ENCODE results near the gene TENT5C.

Gene TENT5C

DNA sequence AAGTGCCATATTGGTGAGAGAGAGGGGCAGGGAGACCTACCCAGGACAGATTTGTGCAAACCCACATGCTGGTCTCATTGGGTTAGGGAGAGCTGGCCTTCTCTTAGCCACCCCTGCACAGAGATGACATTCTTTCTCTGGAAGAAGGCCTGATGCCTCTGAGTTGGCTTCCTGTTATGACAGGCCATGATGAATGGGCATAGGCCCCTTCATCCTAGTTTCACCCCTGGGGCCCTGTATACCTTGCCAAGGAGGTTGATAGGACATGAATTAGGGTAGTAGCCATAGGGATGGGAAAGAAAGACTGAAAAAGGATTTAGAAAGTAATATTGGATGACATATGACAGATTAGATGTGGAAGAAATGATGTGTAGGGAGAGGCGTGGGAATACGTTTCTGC lies 46.6 kb downstream of the TENT5C start:
- Mint-ChIP-seq H3K4me3 (no peak overlapping the region), H3K27ac (no peak overlapping the region), H3K27me3 (peaks cover 51% of the 10 kb centered on the region), H3K4me1 (peaks cover 66% of the 10 kb centered on the region), H3K9me3 (no peaks in the 10 kb centered on the region), H3K36me3 (ENCODE audit: low read depth) (no peaks in the 10 kb centered on the region)
- DNase-seq, result no peak
- no peak for ATAC-seq

DNA sequence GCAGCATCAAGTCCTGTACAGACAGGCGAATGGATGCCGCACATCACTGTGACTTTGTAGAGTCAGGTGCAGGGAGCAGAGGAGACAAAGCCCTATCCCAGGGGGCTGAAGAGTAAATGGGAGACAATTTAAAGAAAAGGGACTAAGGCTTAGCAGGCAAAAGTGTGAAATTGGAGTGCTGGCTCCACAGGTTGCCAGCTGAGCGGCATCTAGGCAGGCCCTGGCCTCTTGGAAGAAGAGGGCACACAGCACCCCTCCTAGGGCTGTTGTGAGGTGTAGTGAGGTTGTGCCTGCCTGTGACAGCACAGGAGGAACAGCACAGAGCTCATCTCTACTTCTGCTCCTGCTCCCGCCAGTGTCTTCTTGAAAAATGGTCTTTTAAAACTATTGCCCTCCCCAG lies 47.3 kb downstream of the TENT5C start:
- DNase-seq, result no peak
- peaks cover 70% of the 10 kb centered on the region for H3K4me1 Mint-ChIP-seq
- ATAC-seq, result no peak
- no peaks in the 10 kb centered on the region for H3K36me3 Mint-ChIP-seq (ENCODE audit: low read depth)
- H3K4me3 Mint-ChIP-seq, result no peak overlapping the region
- H3K27me3 Mint-ChIP-seq, result peaks cover 54% of the 10 kb centered on the region
- H3K27ac Mint-ChIP-seq, result no peak overlapping the region
- no peaks in the 10 kb centered on the region for H3K9me3 Mint-ChIP-seq

DNA sequence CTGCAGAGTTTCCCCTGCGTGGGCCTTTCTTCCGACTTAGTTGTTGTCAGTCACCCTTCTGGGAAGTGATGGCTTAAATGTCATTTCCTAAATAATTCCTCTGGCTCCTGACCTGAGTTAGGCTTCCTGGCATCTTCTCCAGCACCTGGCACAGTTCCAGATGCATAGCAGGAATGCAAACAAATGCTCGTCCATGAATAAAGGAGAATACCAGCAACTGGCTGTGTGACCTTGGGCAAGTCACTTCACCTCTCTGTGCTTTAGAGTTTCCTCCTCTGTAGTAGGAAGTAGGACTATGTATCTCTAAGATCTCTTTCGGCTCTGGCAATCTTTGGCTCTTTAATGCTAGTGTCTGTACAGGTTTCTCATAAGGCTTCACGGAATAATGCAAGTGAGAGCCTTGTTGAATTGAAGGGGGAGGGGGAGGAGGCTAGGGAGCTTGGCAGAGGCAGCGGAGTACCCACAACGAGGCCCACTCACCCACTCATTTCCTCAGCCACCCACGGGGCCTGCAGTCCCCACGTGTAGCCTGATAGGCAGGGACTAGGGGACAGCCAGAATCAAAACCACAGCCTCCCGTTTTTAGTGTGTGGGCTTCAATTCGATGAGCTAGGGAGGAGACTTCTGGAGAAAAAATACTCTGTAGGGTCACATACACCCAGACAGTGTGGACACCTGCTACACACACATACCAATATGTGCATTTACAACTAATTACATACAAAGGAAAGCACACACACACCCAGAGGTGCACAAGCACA lies 48.1 kb downstream of the TENT5C start:
- Mint-ChIP-seq H3K27me3 (peaks cover 53% of the 10 kb centered on the region), H3K4me3 (peak overlapping the region; percentile 22), H3K36me3 (ENCODE audit: low read depth) (no peaks in the 10 kb centered on the region), H3K27ac (peak overlapping the region; percentile 69), H3K9me3 (no peaks in the 10 kb centered on the region), H3K4me1 (peaks cover 75% of the 10 kb centered on the region)
- ATAC-seq (peak; percentile 8), DNase-seq (peak; percentile 39)

DNA sequence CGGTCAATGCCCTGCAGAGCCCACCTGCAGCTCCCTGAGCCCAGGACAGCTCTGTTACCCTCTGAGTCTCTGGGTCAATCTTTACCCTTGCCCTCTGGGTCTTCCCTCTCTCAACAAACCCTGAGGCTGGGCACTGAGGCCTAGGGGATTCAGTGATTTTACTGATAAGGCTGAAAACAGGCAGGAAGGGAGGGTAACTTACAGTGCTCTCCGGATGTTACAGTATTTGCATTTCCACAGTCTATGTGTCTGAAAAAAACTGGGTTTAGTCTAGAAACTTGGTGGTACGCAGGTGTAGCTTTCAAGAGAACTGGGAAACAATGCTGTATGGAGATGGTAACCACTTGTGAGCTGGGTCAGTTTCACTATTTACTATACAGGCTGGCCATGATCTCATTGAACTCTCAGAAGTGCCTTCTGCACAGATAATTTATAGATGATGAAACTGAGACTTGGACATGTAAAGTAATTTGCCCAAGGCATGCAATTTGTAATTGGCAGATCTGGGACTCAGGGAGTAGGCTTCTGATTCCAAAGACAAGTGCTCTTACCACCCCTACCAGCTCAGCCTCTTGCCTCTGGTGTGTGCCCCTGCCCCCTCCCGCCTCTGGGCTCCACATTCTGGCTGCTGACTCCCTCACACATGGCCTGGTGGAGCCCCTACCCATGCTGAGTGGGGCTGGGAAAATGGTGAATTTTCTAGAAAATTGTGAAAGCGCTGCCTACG lies 48.8 kb downstream of the TENT5C start:
- Mint-ChIP-seq H3K4me3 (peak overlapping the region; percentile 44), H3K27me3 (peaks cover 48% of the 10 kb centered on the region), H3K4me1 (peaks cover 82% of the 10 kb centered on the region), H3K9me3 (no peaks in the 10 kb centered on the region), H3K27ac (peak overlapping the region; percentile 69), H3K36me3 (ENCODE audit: low read depth) (no peaks in the 10 kb centered on the region)
- ATAC-seq (peak; percentile 55), DNase-seq (no peak)

DNA sequence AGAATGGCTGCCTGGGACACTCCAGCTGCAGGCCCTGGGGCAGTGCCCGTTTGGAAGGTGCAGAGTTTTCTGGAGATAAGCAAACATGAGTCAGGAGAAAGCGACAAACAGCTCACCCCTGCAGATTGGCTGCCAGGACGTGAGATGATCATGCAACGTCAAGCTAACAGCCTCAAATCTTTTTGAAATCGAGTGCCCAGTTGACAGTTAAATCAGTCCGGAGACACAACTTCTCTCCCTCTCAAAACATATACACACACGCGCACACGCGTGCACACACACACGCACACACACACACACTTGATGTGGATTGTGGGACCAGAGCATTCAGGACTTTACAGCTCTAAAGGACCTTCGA lies 49.4 kb downstream of the TENT5C start:
- H3K27ac Mint-ChIP-seq, result no peak overlapping the region
- H3K36me3 Mint-ChIP-seq (ENCODE audit: low read depth), result no peaks in the 10 kb centered on the region
- peaks cover 48% of the 10 kb centered on the region for H3K27me3 Mint-ChIP-seq
- peaks cover 88% of the 10 kb centered on the region for H3K4me1 Mint-ChIP-seq
- DNase-seq, result no peak
- peak overlapping the region; percentile 44 for H3K4me3 Mint-ChIP-seq
- H3K9me3 Mint-ChIP-seq, result no peaks in the 10 kb centered on the region
- no peak for ATAC-seq

DNA sequence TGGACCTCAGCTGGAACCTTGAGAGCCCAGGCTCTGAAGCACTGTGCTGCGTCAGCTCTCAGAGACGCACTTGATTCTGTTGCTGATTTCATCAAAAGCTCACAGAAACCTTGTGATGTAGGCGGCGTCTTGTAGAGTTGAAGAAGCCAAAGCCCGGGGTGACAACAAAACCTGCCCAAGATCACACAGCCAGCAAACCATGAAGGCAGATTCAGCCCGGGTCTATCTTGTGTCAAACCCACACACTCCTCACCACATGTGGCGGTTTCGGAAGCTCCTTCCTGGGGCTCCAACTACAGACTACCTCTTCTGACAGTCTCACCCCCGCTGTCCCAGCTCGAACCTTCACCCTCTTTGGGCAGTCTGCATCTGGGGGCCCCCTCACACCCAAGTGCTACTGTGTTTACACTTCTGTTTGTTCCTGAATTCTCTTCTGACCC lies 50.4 kb downstream of the TENT5C start:
- ATAC-seq (peak; percentile 78), DNase-seq (peak; percentile 71)
- Mint-ChIP-seq H3K27me3 (peaks cover 41% of the 10 kb centered on the region), H3K4me3 (peak overlapping the region; percentile 53), H3K9me3 (no peaks in the 10 kb centered on the region), H3K27ac (peak overlapping the region; percentile 69), H3K36me3 (ENCODE audit: low read depth) (no peaks in the 10 kb centered on the region), H3K4me1 (peaks cover 94% of the 10 kb centered on the region)

DNA sequence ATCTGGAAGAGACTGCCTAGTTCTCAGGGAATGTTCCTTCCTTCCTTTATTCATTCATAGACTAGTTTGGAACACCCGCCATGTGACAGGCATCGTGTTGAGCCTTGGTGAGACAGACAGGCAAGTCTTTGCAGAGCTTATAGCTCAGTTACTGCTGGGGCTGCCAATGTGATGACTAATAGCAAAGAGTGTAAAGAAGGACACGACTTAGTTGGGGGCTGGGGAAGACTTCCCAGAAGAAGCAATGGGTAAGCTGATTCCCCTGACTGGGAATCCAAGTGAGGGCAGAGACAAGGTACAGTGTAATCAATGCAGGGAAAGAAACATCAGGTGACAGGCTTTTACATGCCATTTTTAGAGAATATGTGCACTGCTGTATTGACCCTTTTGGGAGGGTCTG lies 51.2 kb downstream of the TENT5C start:
- Mint-ChIP-seq H3K9me3 (peaks cover 6% of the 10 kb centered on the region), H3K4me3 (no peak overlapping the region), H3K27ac (peak overlapping the region; percentile 15), H3K27me3 (peaks cover 33% of the 10 kb centered on the region), H3K36me3 (ENCODE audit: low read depth) (peaks cover 4% of the 10 kb centered on the region), H3K4me1 (peaks cover 97% of the 10 kb centered on the region)
- DNase-seq (no peak), ATAC-seq (no peak)

DNA sequence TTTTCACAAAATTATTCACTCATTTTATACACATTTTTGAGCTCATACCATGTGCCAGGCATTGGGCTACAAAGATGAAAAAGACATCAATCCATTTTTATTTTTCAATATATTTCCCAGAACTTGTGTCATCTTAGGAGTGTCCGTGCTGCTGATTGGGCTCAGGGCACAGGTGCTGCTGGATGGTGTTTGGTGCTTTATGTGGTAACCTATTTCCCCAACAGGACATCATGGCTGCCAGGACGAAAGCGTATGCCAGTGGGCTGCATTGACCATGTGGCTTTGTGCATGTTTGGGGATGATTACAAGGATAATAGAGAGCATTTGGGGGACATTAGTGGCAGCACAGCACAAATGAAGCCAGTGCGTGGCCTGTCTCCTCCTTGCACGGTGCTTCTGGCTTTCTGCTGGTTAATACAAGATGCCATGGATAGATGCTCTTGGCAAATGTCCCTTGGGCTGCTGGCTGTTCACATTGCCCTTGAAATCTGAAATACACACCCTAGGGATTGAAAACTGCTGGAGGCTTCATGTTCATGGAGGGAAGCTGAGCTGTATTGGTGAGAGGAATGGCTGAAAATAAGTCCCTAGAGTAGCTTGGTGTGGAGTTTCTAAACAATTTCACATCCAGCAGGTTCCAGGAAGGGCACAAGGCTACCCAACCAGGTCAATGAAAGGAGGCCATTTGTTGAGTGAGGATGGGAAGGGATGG lies 52.3 kb downstream of the TENT5C start:
- no peak for DNase-seq
- Mint-ChIP-seq H3K4me1 (peaks cover 93% of the 10 kb centered on the region), H3K36me3 (ENCODE audit: low read depth) (peaks cover 5% of the 10 kb centered on the region), H3K27me3 (peaks cover 23% of the 10 kb centered on the region), H3K4me3 (no peak overlapping the region), H3K27ac (peak overlapping the region; percentile 50), H3K9me3 (peaks cover 10% of the 10 kb centered on the region)
- ATAC-seq, result no peak

DNA sequence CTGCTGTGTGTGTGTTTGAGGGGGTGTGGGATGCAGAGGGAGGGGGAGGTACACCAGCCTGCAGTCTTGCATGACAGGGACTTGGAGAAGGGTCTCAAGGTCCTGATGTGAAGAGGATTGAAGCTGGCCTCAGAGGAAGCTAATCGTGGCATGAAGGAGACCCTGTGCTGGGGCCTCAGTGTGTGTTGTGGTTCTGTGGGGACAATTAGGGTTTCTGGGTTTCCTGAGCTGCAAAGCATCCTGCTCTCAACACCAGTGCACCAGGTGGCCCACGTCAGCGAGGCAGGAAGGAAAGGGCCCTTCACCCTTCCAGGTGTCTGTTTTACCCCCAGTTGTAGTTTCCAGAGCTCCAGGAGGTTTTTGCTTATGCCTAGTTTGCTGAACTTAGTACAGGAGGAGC lies 52.8 kb downstream of the TENT5C start:
- Mint-ChIP-seq H3K9me3 (peaks cover 10% of the 10 kb centered on the region), H3K27ac (peak overlapping the region; percentile 50), H3K36me3 (ENCODE audit: low read depth) (peaks cover 5% of the 10 kb centered on the region), H3K4me1 (peaks cover 93% of the 10 kb centered on the region), H3K27me3 (peaks cover 19% of the 10 kb centered on the region), H3K4me3 (no peak overlapping the region)
- DNase-seq (peak; percentile 44), ATAC-seq (no peak)

DNA sequence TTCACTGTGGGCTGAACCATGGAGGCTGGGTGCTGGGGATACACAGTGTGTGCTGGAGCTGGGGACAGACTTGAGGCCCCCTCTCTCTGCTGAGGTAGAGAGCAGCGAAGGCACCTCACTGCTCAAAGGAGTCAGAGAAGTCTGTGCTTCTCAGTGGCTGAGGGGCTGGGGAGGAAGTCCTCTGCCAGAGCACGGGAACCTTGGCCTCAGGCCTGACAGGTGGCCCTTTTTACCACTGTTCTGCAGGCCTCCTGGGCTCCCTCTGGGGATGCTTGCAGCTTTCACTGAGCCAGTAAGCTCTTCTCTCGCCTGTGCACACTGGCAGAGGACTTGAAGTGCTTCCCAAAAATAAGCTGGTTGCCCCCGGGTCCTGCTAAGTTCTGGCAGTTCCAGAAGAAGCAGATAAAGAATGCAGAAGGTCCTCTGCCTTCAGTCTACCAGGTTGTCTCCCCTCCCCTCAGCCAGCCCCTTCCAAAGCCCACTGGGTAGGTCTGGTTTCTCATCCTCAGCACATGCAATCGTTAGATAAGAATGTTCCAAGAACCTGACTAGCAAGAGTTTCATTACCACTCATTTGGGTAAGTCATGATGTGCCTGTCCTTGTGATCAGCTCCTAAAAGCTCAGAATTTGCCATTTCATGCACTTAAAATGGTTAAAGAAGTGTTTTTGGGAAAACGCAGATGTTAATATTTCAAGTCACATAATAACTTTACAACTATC lies 53.9 kb downstream of the TENT5C start:
- DNase-seq (no peak), ATAC-seq (no peak)
- peaks cover 5% of the 10 kb centered on the region for H3K36me3 Mint-ChIP-seq (ENCODE audit: low read depth)
- H3K27me3 Mint-ChIP-seq, result peaks cover 16% of the 10 kb centered on the region
- H3K27ac Mint-ChIP-seq, result peak overlapping the region; percentile 23
- peaks cover 93% of the 10 kb centered on the region for H3K4me1 Mint-ChIP-seq
- peaks cover 10% of the 10 kb centered on the region for H3K9me3 Mint-ChIP-seq
- no peak overlapping the region for H3K4me3 Mint-ChIP-seq

DNA sequence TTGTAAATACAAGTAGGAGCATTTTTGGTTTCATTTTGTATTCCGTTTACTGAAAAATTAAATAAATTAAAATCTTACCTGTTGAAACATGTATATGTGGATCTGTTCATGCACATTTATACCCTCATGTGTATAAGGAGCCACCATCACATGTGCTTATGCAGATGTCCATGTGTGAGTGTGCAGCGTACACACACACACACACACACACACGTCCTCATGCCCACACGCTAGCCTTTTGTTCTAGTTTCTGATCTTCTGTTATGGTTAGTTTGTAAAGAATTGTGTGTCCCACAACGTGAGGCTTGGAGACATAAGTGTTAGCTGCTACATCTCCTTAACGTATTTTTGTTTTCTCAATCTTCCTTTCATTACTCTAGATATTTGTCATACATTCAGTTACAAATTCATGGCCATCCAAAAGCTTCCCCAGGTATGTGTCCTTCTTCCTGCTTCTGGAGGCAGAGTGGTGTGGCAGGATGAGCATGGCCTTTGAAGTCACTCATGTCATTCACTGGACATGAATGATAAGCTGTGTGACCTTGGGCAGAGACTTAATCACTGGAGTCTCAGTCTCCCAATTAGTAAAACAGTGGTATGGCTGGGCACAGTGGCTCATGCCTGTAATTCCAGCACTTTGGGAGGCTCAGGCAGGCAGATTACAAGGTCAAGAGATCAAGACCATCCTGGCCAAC lies 54.6 kb downstream of the TENT5C start:
- no peak for DNase-seq
- Mint-ChIP-seq H3K9me3 (peaks cover 10% of the 10 kb centered on the region), H3K4me1 (peaks cover 93% of the 10 kb centered on the region), H3K4me3 (no peak overlapping the region), H3K27ac (peak overlapping the region; percentile 14), H3K27me3 (peaks cover 14% of the 10 kb centered on the region), H3K36me3 (ENCODE audit: low read depth) (peaks cover 5% of the 10 kb centered on the region)
- ATAC-seq, result no peak

DNA sequence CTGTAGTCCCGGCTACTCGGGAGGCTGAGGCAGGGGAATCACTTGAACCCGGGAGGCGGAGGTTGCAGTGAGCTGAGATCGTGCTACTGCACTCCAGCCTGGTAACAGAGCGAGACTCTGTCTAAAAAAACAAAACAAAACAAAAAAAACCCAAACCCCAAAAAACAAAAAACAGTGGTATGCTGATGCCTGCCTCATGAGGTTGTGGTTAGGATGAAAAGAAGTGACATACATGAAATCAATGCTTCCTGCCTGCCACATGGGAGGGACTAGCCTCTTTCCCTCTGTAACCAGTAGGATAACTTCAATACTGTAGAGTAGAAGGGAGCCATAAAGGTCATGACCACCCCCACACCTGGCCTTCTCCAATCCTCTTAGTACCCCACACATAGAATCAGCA lies 55.2 kb downstream of the TENT5C start:
- H3K36me3 Mint-ChIP-seq (ENCODE audit: low read depth), result peaks cover 5% of the 10 kb centered on the region
- ATAC-seq, result peak; percentile 6
- peaks cover 10% of the 10 kb centered on the region for H3K9me3 Mint-ChIP-seq
- no peak for DNase-seq
- no peak overlapping the region for H3K4me3 Mint-ChIP-seq
- peak overlapping the region; percentile 14 for H3K27ac Mint-ChIP-seq
- H3K27me3 Mint-ChIP-seq, result peaks cover 13% of the 10 kb centered on the region
- peaks cover 93% of the 10 kb centered on the region for H3K4me1 Mint-ChIP-seq

DNA sequence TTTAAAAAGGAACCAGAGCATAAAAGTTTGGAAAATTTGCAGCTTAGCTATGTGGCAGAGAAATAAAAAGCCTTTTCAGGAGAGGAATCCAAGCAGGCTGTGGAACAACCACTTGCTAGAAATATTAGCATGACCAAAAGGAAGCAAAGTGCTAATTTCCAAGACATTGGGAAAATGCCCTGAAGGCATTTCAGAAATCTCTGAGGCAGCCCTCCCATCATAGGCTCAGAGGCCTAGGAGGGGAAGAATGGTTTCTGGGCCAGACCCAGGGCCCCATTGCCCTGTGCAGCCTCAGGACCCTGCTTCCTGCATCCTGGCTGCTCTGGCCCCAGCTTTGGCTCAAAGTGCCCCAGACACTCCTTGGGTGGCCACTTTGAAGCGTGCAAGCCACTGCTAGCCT lies 56.8 kb downstream of the TENT5C start:
- DNase-seq, result no peak
- no peak overlapping the region for H3K4me3 Mint-ChIP-seq
- H3K9me3 Mint-ChIP-seq, result peaks cover 10% of the 10 kb centered on the region
- H3K27me3 Mint-ChIP-seq, result peaks cover 7% of the 10 kb centered on the region
- H3K4me1 Mint-ChIP-seq, result peaks cover 84% of the 10 kb centered on the region
- no peak overlapping the region for H3K27ac Mint-ChIP-seq
- peaks cover 5% of the 10 kb centered on the region for H3K36me3 Mint-ChIP-seq (ENCODE audit: low read depth)
- no peak for ATAC-seq

Data from activated naive CD8-positive, alpha-beta T cell treated with anti-CD3 and anti-CD28 coated beads, Interleukin-2, amount 50 U/mL, for 24 hours (primary cell).